Parathyroid adenoma (tissue), 2 donors: ENCODE results near the gene KIF18B.

ENCODE experiments used
- H2AFZ ChIP-seq: fragments of 300-600 bp; sonication (generic); one replicate; pipeline ENCODE4 v1.7.0; 2017; ENCODE audit warnings: antibody characterized with exemption, mild to moderate bottlenecking
- H3K27ac ChIP-seq: fragments of 300-600 bp; sonication (generic); one replicate; pipeline ENCODE4 v1.7.0; 2017
- H3K27me3 ChIP-seq: fragments of 300-600 bp; sonication (generic); one replicate; pipeline ENCODE4 v1.7.0; 2017; ENCODE audit warnings: low read length; ENCODE audit not compliant: control insufficient read depth, insufficient read depth
- H3K36me3 ChIP-seq: fragments of 300-600 bp; sonication (generic); one replicate; pipeline ENCODE4 v1.7.0; 2017; ENCODE audit warnings: low read length; ENCODE audit not compliant: control insufficient read depth, insufficient read depth
- H3K4me1 ChIP-seq: fragments of 300-600 bp; sonication (generic); one replicate; pipeline ENCODE4 v1.7.0; 2017; ENCODE audit warnings: control low read depth
- H3K4me2 ChIP-seq: fragments of 300-600 bp; sonication (generic); one replicate; pipeline ENCODE4 v1.7.0; 2017; ENCODE audit warnings: low read length
- H3K4me3 ChIP-seq: fragments of 300-600 bp; sonication (generic); one replicate; pipeline ENCODE4 v1.7.0; 2017; ENCODE audit warnings: low read depth, low read length
- H3K79me2 ChIP-seq: fragments of 300-600 bp; sonication (generic); one replicate; pipeline ENCODE4 v1.7.0; 2017; ENCODE audit warnings: control low read depth
- H3K9ac ChIP-seq: fragments of 300-600 bp; sonication (generic); one replicate; pipeline ENCODE4 v1.7.0; 2017; ENCODE audit warnings: mild to moderate bottlenecking
- H3K9me3 ChIP-seq: fragments of 300-600 bp; sonication (generic); one replicate; pipeline ENCODE4 v1.7.0; 2017; ENCODE audit warnings: low read length; ENCODE audit not compliant: control insufficient read depth
- TF ChIP-seq, protein P1 (sequence below): fragments of 300-600 bp; sonication (generic); IDR thresholded peaks from one replicate; pipeline ENCODE4 v1.7.0; 2017; ENCODE audit warnings: antibody characterized with exemption, mild to moderate bottlenecking
- donor health status: primary hyperparathyroidism.

KIF18B gene

DNA sequence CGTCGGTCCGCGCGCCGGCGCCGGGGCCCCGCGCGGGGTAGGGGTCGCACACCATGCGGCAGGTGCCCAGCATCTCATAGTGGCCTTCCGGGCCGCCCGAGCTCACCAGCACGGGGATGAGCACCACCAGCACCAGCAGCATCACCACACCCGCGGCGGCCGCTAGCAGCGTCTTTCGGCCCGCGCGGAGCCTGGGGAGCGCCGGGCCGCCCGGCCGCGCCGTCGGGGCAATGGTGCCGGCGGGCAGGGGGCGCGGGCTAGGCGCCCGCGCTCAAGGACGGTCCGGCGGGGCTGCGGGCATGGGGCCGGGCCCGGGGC is 20.3 kb upstream of the KIF18B start:
- H3K4me1 ChIP-seq, result no peaks in the 10 kb centered on the region
- no peaks in the 10 kb centered on the region for H3K36me3 ChIP-seq
- no peak overlapping the region for H2AFZ ChIP-seq
- no peak overlapping the region for H3K4me3 ChIP-seq
- H3K27me3 ChIP-seq, result no peaks in the 10 kb centered on the region
- H3K27ac ChIP-seq, result no peak overlapping the region
- H3K4me2 ChIP-seq, result no peak overlapping the region
- TF ChIP-seq, protein P1, sequence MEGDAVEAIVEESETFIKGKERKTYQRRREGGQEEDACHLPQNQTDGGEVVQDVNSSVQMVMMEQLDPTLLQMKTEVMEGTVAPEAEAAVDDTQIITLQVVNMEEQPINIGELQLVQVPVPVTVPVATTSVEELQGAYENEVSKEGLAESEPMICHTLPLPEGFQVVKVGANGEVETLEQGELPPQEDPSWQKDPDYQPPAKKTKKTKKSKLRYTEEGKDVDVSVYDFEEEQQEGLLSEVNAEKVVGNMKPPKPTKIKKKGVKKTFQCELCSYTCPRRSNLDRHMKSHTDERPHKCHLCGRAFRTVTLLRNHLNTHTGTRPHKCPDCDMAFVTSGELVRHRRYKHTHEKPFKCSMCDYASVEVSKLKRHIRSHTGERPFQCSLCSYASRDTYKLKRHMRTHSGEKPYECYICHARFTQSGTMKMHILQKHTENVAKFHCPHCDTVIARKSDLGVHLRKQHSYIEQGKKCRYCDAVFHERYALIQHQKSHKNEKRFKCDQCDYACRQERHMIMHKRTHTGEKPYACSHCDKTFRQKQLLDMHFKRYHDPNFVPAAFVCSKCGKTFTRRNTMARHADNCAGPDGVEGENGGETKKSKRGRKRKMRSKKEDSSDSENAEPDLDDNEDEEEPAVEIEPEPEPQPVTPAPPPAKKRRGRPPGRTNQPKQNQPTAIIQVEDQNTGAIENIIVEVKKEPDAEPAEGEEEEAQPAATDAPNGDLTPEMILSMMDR, result no peak
- no peaks in the 10 kb centered on the region for H3K9me3 ChIP-seq
- H3K79me2 ChIP-seq, result no peaks in the 10 kb centered on the region
- H3K9ac ChIP-seq, result no peak overlapping the region

DNA sequence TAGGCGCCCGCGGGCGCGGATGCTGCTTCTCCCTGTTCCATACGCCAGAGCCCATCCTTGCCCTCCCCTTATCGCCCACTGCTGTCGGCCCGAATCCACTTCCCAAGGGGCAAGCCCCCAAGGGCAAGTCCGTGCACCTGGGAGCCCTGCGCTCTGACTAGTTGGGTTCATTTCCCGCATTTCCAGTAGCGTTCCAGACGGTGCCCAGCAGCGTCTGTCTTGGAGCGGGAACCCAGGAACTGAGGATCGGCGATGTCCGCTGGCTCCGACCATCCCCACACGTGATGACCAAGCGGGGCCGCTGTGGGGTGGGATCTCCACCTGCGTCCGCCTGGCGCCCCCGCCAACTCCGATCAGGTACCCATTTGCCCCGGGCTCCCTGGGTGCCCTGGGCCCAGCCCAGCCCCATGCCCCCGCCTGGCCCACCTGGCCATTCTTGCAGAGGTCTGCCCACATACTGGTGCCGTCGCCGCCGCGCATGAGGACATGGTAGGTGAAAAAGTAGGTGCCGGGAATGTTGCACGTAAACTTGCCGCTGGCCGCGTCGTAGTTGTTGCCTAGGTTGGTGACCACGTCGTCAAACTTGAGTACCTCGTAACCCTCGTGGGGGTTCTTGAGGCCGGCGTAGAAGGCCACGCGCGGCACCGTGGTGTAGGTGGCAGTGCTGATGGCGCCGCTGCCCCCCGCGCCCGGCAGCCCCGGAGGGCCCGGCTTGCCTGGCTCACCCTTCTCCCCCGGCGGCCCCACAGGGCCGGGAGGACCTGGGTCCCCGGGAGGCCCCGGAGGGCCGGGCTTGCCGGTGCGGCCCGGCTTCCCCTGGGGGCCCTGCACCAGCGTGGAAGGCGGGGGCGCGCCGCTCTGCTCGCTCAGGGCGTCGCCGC is 19.7 kb upstream of the KIF18B start:
- Histone ChIP-seq H3K4me2 (no peak overlapping the region), H3K36me3 (no peaks in the 10 kb centered on the region), H3K4me1 (no peaks in the 10 kb centered on the region), H3K27ac (no peak overlapping the region), H3K79me2 (no peaks in the 10 kb centered on the region), H3K4me3 (no peak overlapping the region), H3K9me3 (no peaks in the 10 kb centered on the region), H3K9ac (no peak overlapping the region), H3K27me3 (no peaks in the 10 kb centered on the region), H2AFZ (no peak overlapping the region)
- TF ChIP-seq, protein P1, result no peak

DNA sequence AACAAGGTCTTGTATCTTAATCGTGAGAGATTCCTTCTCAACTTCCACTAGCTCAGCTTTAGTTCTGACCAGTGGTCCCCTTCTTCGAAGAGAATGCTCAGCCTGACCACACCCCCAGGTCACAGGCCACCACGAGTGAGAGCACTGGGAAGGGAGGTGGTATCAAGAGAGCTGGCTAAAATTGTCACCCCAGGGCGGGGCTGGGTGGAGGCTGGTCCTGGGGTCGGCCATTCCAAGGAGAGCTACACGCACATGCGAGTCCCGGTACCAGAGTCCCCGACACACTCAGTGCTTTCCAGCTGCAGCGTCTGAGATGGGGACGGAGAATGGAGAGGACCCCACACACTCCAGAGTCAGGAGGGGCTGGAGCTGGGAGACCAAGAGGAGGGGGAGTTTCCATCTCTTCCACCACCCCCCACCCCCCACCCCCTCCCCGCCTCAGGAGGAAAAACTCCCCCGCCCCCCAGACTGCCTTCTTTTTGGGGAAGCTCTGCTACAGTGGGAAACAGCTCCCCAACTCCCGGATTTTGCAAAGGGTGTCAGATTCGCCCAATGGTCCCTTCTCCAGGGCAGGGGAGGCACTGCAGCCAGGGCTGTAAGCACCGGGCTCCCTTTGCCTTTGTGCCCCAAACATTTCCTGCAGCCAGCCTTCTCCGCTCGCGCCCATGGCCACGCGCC is 18.9 kb upstream of the KIF18B start:
- no peaks in the 10 kb centered on the region for H3K79me2 ChIP-seq
- no peak overlapping the region for H2AFZ ChIP-seq
- H3K36me3 ChIP-seq, result no peaks in the 10 kb centered on the region
- H3K4me2 ChIP-seq, result no peak overlapping the region
- no peaks in the 10 kb centered on the region for H3K27me3 ChIP-seq
- H3K9me3 ChIP-seq, result no peaks in the 10 kb centered on the region
- no peak overlapping the region for H3K4me3 ChIP-seq
- TF ChIP-seq, protein P1, result no peak
- H3K27ac ChIP-seq, result no peak overlapping the region
- no peaks in the 10 kb centered on the region for H3K4me1 ChIP-seq
- no peak overlapping the region for H3K9ac ChIP-seq

DNA sequence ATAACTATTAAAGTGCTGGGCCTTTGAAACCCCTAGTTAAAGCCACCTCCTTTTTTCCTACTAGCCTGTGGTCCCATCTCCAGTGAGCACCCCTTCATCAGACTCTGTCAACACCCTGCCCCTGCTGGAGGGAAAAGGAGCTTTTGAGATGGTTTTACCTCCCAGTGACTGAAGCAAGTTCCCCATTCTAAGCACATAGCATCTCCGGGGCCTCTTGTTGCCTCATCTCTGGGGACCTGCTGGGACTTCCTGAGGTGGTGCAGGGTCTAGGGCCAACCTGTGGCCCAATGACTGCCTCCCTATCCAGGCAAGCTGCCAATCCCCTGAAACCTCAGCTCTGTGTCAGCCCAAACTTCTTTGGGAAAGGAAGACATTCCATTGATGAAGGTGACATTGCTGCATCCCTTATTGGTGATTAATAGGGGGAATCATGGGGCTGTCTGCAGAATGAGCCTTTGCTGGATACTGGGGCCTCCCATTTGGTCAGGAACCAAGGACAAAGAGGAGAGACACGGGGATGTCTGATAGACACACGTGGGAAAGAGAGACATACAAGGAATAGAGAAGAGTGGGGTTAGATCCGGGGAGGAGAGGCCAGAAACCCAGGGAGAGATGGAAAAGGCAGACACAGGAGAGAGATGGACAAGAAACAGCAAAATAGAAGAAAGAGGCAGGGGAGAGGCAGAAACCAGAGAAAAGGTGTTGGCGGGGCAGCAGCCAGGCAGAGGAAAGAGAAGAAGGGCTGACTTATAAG is 18.1 kb upstream of the KIF18B start:
- peaks cover 4% of the 10 kb centered on the region for H3K4me1 ChIP-seq
- no peak overlapping the region for H2AFZ ChIP-seq
- no peaks in the 10 kb centered on the region for H3K36me3 ChIP-seq
- TF ChIP-seq, protein P1, result no peak
- H3K27me3 ChIP-seq, result no peaks in the 10 kb centered on the region
- H3K9me3 ChIP-seq, result no peaks in the 10 kb centered on the region
- H3K27ac ChIP-seq, result no peak overlapping the region
- H3K9ac ChIP-seq, result no peak overlapping the region
- H3K4me3 ChIP-seq, result no peak overlapping the region
- no peaks in the 10 kb centered on the region for H3K79me2 ChIP-seq
- H3K4me2 ChIP-seq, result no peak overlapping the region
